ENCODE data around the gene F2R.

- TF ChIP-seq, protein P1, sequence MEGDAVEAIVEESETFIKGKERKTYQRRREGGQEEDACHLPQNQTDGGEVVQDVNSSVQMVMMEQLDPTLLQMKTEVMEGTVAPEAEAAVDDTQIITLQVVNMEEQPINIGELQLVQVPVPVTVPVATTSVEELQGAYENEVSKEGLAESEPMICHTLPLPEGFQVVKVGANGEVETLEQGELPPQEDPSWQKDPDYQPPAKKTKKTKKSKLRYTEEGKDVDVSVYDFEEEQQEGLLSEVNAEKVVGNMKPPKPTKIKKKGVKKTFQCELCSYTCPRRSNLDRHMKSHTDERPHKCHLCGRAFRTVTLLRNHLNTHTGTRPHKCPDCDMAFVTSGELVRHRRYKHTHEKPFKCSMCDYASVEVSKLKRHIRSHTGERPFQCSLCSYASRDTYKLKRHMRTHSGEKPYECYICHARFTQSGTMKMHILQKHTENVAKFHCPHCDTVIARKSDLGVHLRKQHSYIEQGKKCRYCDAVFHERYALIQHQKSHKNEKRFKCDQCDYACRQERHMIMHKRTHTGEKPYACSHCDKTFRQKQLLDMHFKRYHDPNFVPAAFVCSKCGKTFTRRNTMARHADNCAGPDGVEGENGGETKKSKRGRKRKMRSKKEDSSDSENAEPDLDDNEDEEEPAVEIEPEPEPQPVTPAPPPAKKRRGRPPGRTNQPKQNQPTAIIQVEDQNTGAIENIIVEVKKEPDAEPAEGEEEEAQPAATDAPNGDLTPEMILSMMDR (conservative IDR thresholded peaks at IDR 0.05; ENCODE audit: low read depth in 2 of 2), result no peak
- no peak for TF ChIP-seq POLR2AphosphoS5 (IDR thresholded peaks at IDR 0.05; ENCODE audit: low read depth)
- no peak for TF ChIP-seq EZH2phosphoT487 (IDR thresholded peaks at IDR 0.05; ENCODE audit: unreplicated experiment)
- TF ChIP-seq JUNB (IDR thresholded peaks at IDR 0.05; ENCODE audit: unreplicated experiment), result no peak
- no peak for TF ChIP-seq EZH2 (IDR thresholded peaks at IDR 0.05; ENCODE audit: low read depth, unreplicated experiment)
- TF ChIP-seq, protein P2, sequence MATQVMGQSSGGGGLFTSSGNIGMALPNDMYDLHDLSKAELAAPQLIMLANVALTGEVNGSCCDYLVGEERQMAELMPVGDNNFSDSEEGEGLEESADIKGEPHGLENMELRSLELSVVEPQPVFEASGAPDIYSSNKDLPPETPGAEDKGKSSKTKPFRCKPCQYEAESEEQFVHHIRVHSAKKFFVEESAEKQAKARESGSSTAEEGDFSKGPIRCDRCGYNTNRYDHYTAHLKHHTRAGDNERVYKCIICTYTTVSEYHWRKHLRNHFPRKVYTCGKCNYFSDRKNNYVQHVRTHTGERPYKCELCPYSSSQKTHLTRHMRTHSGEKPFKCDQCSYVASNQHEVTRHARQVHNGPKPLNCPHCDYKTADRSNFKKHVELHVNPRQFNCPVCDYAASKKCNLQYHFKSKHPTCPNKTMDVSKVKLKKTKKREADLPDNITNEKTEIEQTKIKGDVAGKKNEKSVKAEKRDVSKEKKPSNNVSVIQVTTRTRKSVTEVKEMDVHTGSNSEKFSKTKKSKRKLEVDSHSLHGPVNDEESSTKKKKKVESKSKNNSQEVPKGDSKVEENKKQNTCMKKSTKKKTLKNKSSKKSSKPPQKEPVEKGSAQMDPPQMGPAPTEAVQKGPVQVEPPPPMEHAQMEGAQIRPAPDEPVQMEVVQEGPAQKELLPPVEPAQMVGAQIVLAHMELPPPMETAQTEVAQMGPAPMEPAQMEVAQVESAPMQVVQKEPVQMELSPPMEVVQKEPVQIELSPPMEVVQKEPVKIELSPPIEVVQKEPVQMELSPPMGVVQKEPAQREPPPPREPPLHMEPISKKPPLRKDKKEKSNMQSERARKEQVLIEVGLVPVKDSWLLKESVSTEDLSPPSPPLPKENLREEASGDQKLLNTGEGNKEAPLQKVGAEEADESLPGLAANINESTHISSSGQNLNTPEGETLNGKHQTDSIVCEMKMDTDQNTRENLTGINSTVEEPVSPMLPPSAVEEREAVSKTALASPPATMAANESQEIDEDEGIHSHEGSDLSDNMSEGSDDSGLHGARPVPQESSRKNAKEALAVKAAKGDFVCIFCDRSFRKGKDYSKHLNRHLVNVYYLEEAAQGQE (IDR thresholded peaks at IDR 0.05; ENCODE audit: unreplicated experiment), result no peak
- no peak for TF ChIP-seq CREB1 (CRISPR knock-in tag; IDR thresholded peaks at IDR 0.05; ENCODE audit: low read depth)
- TF ChIP-seq, protein P3, sequence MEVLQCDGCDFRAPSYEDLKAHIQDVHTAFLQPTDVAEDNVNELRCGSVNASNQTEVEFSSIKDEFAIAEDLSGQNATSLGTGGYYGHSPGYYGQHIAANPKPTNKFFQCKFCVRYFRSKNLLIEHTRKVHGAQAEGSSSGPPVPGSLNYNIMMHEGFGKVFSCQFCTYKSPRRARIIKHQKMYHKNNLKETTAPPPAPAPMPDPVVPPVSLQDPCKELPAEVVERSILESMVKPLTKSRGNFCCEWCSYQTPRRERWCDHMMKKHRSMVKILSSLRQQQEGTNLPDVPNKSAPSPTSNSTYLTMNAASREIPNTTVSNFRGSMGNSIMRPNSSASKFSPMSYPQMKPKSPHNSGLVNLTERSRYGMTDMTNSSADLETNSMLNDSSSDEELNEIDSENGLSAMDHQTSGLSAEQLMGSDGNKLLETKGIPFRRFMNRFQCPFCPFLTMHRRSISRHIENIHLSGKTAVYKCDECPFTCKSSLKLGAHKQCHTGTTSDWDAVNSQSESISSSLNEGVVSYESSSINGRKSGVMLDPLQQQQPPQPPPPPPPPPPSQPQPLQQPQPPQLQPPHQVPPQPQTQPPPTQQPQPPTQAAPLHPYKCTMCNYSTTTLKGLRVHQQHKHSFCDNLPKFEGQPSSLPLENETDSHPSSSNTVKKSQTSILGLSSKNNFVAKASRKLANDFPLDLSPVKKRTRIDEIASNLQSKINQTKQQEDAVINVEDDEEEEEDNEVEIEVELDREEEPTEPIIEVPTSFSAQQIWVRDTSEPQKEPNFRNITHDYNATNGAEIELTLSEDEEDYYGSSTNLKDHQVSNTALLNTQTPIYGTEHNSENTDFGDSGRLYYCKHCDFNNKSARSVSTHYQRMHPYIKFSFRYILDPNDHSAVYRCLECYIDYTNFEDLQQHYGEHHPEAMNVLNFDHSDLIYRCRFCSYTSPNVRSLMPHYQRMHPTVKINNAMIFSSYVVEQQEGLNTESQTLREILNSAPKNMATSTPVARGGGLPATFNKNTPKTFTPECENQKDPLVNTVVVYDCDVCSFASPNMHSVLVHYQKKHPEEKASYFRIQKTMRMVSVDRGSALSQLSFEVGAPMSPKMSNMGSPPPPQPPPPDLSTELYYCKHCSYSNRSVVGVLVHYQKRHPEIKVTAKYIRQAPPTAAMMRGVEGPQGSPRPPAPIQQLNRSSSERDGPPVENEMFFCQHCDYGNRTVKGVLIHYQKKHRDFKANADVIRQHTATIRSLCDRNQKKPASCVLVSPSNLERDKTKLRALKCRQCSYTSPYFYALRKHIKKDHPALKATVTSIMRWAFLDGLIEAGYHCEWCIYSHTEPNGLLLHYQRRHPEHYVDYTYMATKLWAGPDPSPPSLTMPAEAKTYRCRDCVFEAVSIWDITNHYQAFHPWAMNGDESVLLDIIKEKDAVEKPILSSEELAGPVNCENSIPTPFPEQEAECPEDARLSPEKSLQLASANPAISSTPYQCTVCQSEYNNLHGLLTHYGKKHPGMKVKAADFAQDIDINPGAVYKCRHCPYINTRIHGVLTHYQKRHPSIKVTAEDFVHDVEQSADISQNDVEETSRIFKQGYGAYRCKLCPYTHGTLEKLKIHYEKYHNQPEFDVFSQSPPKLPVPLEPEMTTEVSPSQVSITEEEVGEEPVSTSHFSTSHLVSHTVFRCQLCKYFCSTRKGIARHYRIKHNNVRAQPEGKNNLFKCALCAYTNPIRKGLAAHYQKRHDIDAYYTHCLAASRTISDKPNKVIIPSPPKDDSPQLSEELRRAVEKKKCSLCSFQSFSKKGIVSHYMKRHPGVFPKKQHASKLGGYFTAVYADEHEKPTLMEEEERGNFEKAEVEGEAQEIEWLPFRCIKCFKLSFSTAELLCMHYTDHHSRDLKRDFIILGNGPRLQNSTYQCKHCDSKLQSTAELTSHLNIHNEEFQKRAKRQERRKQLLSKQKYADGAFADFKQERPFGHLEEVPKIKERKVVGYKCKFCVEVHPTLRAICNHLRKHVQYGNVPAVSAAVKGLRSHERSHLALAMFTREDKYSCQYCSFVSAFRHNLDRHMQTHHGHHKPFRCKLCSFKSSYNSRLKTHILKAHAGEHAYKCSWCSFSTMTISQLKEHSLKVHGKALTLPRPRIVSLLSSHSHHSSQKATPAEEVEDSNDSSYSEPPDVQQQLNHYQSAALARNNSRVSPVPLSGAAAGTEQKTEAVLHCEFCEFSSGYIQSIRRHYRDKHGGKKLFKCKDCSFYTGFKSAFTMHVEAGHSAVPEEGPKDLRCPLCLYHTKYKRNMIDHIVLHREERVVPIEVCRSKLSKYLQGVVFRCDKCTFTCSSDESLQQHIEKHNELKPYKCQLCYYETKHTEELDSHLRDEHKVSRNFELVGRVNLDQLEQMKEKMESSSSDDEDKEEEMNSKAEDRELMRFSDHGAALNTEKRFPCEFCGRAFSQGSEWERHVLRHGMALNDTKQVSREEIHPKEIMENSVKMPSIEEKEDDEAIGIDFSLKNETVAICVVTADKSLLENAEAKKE (CRISPR knock-in tag; IDR thresholded peaks at IDR 0.05), result no peak
- TF ChIP-seq, protein P4, sequence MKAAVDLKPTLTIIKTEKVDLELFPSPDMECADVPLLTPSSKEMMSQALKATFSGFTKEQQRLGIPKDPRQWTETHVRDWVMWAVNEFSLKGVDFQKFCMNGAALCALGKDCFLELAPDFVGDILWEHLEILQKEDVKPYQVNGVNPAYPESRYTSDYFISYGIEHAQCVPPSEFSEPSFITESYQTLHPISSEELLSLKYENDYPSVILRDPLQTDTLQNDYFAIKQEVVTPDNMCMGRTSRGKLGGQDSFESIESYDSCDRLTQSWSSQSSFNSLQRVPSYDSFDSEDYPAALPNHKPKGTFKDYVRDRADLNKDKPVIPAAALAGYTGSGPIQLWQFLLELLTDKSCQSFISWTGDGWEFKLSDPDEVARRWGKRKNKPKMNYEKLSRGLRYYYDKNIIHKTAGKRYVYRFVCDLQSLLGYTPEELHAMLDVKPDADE (IDR thresholded peaks at IDR 0.05), result no peak
- TF ChIP-seq ZNF114 (CRISPR knock-in tag; IDR thresholded peaks at IDR 0.05), result no peak
Observed at GRCh38 chr5:76737846-76738245, 21.9 kb downstream of the F2R start.
